Calu3 (cell line): ENCODE measurements around the gene NPC1. TPM values are rescaled to one million over a fixed set of nuclear protein-coding genes. Genes with fewer than 3 reads are reported as not detected.
A peak's percentile ranks its signal among the peaks of the same experiment; 100 is the strongest.
"Not testable (repeated sequence)": the region's sequence is repeated elsewhere in the genome, so short reads cannot be mapped to it uniquely, and the experiment has no call there.

Experiments used
- BruUV-seq: library from RNA; stranded (reverse); fragments of 400-500 nt; replicated peaks from 2 replicates; lab custom pipeline; 2021; lab: Mats Ljungman, UMichigan
- CTCF ChIA-PET: fragments of 300-600 bp; sonication (Branson Sonifier 250); formaldehyde crosslinking; loops from one replicate; lab custom pipeline; 2022; ENCODE audit warnings: antibody characterized with exemption; lab: Charles Lee
- DNase-seq: peaks from one replicate; pipeline ENCODE4 v3.0.0; 2022
- H3K27ac Mint-ChIP-seq: one replicate; pipeline ENCODE4 v1.8.0; 2022; ENCODE audit warnings: mixed read lengths; ENCODE audit not compliant: unreplicated experiment
- H3K27me3 Mint-ChIP-seq: one replicate; pipeline ENCODE4 v1.8.0; 2022; ENCODE audit warnings: mixed read lengths; ENCODE audit not compliant: unreplicated experiment
- H3K36me3 Mint-ChIP-seq: one replicate; pipeline ENCODE4 v1.8.0; 2022; ENCODE audit warnings: mild to moderate bottlenecking, moderate library complexity, mixed read lengths; ENCODE audit not compliant: insufficient read depth, unreplicated experiment
- H3K4me1 Mint-ChIP-seq: one replicate; pipeline ENCODE4 v1.8.0; 2022; ENCODE audit warnings: mild to moderate bottlenecking, low read depth, mixed read lengths; ENCODE audit not compliant: unreplicated experiment
- H3K4me3 Mint-ChIP-seq: one replicate; pipeline ENCODE4 v1.8.0; 2022; ENCODE audit warnings: mild to moderate bottlenecking, low read depth, moderate library complexity, mixed read lengths; ENCODE audit not compliant: unreplicated experiment
- H3K9me3 Mint-ChIP-seq: one replicate; pipeline ENCODE4 v1.8.0; 2022; ENCODE audit warnings: low read depth, mixed read lengths; ENCODE audit not compliant: unreplicated experiment
- CTCF ChIP-seq: fragments of 200-600 bp; IDR thresholded peaks from one replicate; pipeline ENCODE4 v1.8.0; 2022; ENCODE audit warnings: antibody characterized with exemption; ENCODE audit not compliant: unreplicated experiment
- intact Hi-C: fragments of 100-400 bp; cut with micrococcal nuclease; formaldehyde crosslinking; loops from one replicate; pipeline ENCODE4 v1.10.0; 2022; ENCODE audit not compliant: unreplicated experiment
- total RNA-seq: library from RNA; stranded (reverse); gene quantifications from 2 replicates; pipeline ENCODE4 v1.2.3, GENCODE V29; 2022

The NPC1 gene
- total RNA-seq, 1 experiment from 2014 or later: 84.7 TPM

- H3K9me3 Mint-ChIP-seq: no peaks in the 10 kb centered on the region
- no peaks in the 10 kb centered on the region for H3K27me3 Mint-ChIP-seq
- no TSS peak for BruUV-seq
- peaks cover 44% of the 10 kb centered on the region for H3K36me3 Mint-ChIP-seq
- peak; percentile 79 for DNase-seq
- no peak overlapping the region for H3K4me3 Mint-ChIP-seq
- intact Hi-C loops: loop anchor here (1.0 to 5.0 kb wide), 3 partner anchors 71 to 296 kb away; partner anchors contain the start of gene NPC1
- peaks cover 8% of the 10 kb centered on the region for H3K4me1 Mint-ChIP-seq
- H3K27ac Mint-ChIP-seq: no peak overlapping the region
- peak; percentile 88 for TF ChIP-seq CTCF
- CTCF ChIA-PET: interaction anchor here (0.6 to 1.2 kb wide), 4 partner anchors 18 to 484 kb away, joined by 3 read pairs; no protein-coding TSS in a partner anchor
These were observed 70.3 kb downstream of the NPC1 start for GRCh38 chr18:23515911-23516546.

GRCh38 chr18:23512641-23513040 is 73.7 kb downstream of the NPC1 start:
- peaks cover 32% of the 10 kb centered on the region for H3K36me3 Mint-ChIP-seq
- peaks cover 8% of the 10 kb centered on the region for H3K4me1 Mint-ChIP-seq
- DNase-seq: no peak
- H3K27me3 Mint-ChIP-seq: no peaks in the 10 kb centered on the region
- no peak overlapping the region for H3K27ac Mint-ChIP-seq
- no peaks in the 10 kb centered on the region for H3K9me3 Mint-ChIP-seq
- no TSS peak for BruUV-seq
- CTCF ChIA-PET: no interaction called here
- TF ChIP-seq CTCF: no peak
- intact Hi-C loops: no loop called here
- H3K4me3 Mint-ChIP-seq: no peak overlapping the region

GRCh38 chr18:23512216-23512615 is 74.1 kb downstream of the NPC1 start:
- H3K4me1 Mint-ChIP-seq, BruUV-seq, H3K4me3 Mint-ChIP-seq, H3K27me3 Mint-ChIP-seq, intact Hi-C loops, DNase-seq, H3K9me3 Mint-ChIP-seq, H3K27ac Mint-ChIP-seq: not testable (repeated sequence)
- peaks cover 28% of the 10 kb centered on the region for H3K36me3 Mint-ChIP-seq
- CTCF ChIA-PET: interaction anchor here (0.7 kb wide), 1 partner anchor 50 kb away, joined by 5 read pairs; no protein-coding TSS in a partner anchor

GRCh38 chr18:23510923-23511322 is 75.4 kb downstream of the NPC1 start:
- BruUV-seq, H3K4me1 Mint-ChIP-seq, H3K9me3 Mint-ChIP-seq, H3K27me3 Mint-ChIP-seq, intact Hi-C loops, H3K27ac Mint-ChIP-seq, H3K4me3 Mint-ChIP-seq, DNase-seq: not testable (repeated sequence)
- CTCF ChIA-PET: interaction anchor here (0.5 kb wide), 1 partner anchor 37 kb away, joined by 8 read pairs; no protein-coding TSS in a partner anchor
- peaks cover 23% of the 10 kb centered on the region for H3K36me3 Mint-ChIP-seq

GRCh38 chr18:23506393-23506792 is 79.9 kb downstream of the NPC1 start:
- CTCF ChIA-PET: no interaction called here
- H3K4me1 Mint-ChIP-seq: peaks cover 17% of the 10 kb centered on the region
- H3K36me3 Mint-ChIP-seq: peaks cover 41% of the 10 kb centered on the region
- no peak overlapping the region for H3K27ac Mint-ChIP-seq
- no peak for TF ChIP-seq CTCF
- no peaks in the 10 kb centered on the region for H3K27me3 Mint-ChIP-seq
- H3K4me3 Mint-ChIP-seq: no peak overlapping the region
- DNase-seq: no peak
- H3K9me3 Mint-ChIP-seq: no peaks in the 10 kb centered on the region
- intact Hi-C loops: no loop called here
- no TSS peak for BruUV-seq
